Measurements from ENCODE around the gene PCDH18.
"Not testable (repeated sequence)": the region's sequence is repeated elsewhere in the genome, so short reads cannot be mapped to it uniquely, and the experiment has no call there.

PCDH18 gene, protein sequence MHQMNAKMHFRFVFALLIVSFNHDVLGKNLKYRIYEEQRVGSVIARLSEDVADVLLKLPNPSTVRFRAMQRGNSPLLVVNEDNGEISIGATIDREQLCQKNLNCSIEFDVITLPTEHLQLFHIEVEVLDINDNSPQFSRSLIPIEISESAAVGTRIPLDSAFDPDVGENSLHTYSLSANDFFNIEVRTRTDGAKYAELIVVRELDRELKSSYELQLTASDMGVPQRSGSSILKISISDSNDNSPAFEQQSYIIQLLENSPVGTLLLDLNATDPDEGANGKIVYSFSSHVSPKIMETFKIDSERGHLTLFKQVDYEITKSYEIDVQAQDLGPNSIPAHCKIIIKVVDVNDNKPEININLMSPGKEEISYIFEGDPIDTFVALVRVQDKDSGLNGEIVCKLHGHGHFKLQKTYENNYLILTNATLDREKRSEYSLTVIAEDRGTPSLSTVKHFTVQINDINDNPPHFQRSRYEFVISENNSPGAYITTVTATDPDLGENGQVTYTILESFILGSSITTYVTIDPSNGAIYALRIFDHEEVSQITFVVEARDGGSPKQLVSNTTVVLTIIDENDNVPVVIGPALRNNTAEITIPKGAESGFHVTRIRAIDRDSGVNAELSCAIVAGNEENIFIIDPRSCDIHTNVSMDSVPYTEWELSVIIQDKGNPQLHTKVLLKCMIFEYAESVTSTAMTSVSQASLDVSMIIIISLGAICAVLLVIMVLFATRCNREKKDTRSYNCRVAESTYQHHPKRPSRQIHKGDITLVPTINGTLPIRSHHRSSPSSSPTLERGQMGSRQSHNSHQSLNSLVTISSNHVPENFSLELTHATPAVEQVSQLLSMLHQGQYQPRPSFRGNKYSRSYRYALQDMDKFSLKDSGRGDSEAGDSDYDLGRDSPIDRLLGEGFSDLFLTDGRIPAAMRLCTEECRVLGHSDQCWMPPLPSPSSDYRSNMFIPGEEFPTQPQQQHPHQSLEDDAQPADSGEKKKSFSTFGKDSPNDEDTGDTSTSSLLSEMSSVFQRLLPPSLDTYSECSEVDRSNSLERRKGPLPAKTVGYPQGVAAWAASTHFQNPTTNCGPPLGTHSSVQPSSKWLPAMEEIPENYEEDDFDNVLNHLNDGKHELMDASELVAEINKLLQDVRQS

DNA sequence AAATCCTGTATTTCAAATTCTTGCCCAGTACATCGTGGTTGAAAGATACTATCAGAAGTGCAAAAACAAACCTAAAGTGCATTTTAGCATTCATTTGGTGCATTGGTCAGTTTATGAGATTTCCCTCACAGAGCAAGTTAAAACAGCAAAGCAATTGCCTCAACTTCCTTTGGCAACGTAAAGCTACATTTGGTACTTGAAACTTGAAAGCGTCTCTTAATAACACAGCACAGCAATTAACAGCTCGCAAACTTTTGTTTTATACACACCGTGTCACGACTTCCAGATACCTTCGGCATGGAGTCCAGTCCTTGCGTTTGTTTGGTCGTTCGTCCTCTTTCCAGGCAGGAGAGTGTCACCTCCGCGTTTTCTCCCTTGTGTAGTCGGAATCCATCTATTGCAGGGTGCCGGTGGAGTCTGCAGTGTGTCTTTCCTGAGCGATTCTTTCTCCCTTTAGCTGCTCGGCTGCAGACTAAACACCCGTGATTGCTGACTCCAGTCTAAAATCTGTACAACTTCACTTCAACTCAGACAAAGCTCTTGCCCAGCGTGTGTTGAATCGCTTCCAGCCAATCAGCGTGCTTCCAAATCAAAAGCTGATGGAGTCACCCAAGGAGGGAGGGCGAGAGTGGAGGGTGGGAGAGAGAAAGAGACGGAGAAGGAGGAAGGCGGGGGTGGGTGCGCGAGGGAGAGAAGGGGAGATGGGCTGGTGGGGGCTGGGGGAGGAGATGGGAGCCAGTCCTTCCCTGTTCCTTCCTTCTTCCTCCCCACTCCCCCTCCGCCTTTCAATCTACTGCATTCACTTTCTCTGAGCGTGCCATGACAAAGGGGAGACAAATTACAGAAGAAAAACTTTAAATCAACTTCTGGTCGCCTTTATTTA is at the start of gene PCDH18:
TSS of gene PCDH18 (minus strand) at position 509 of the 883 bp plus-strand sequence. CDS start at position 103, 406 bp downstream.
- peak; percentile 95 for DNase-seq (ENCODE audit: low spot score)

GRCh38 chr4:137576446-137576845 is 44.2 kb upstream of the PCDH18 start:
- DNase-seq (ENCODE audit: low spot score) = no peak

- no peak for DNase-seq (ENCODE audit: low spot score)
Observed at GRCh38 chr4:137572647-137573046, 40.4 kb upstream of the PCDH18 start.

DNA sequence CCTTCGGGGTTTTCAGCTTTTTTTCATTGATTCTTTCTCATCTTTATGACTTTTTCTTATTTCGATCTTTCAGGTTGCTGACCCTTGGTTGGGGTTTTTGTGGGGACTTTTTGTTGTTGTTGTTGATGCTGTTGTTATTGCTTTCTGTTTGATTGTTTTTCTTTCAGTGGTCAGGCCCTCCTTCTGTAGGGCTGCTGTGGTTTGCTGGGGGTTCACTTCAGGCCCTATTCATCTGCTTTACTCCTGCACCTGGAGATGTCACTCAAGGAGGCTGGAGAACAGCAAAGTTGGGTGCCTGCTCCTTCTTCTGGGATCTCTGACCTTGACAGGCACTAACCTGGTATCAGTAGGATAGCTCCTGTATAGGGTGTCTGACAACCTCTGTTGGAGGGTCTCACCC is 39.9 kb upstream of the PCDH18 start:
- DNase-seq (ENCODE audit: low spot score) = no peak

GRCh38 chr4:137559801-137560200 is 27.5 kb upstream of the PCDH18 start:
- no peak for DNase-seq (ENCODE audit: low spot score)

DNA sequence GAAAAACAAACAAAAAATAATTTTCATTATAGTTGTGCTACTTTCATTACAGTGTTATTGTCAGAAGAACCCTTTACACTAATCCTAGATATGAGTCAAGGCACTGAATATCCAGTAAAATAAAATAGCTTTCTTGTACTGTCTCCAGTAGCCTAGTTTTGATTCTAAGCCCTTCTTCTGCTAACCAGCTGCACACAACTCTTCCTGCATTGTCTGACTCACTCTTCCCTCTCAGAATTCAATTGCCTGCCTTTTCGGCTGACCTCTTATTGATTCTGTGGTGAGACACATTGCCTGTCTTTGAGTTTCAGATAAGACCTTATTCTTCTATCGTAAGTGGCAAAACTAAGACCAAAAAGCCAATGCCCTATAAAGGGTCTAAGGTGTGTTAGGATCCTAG is 26.7 kb upstream of the PCDH18 start:
- no peak for DNase-seq (ENCODE audit: low spot score)

GRCh38 chr4:137545461-137545861 is 13.2 kb upstream of the PCDH18 start:
- DNase-seq (ENCODE audit: low spot score) = no peak

DNA sequence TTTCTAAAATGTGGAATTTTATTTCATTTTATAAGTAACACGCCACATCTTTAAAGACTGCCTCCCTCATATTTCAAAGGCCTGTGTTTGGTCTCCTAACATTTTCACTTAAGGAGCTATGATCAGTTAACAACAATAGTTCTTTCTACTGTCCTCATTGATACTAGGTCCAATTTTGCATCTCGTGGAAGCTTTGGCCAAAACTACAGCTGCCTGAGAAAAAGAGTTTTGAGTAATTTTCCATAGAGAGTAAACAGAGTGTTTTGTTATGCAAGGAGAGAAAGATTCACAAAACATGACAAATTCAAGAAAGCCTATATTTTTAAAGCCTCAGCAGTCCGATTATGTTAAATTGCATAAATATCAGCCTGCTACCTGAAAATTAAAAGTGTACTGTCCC is 11.4 kb upstream of the PCDH18 start:
- DNase-seq (ENCODE audit: low spot score) = no peak

GRCh38 chr4:137543198-137543597 is 10.9 kb upstream of the PCDH18 start:
- DNase-seq (ENCODE audit: low spot score) = no peak

DNA sequence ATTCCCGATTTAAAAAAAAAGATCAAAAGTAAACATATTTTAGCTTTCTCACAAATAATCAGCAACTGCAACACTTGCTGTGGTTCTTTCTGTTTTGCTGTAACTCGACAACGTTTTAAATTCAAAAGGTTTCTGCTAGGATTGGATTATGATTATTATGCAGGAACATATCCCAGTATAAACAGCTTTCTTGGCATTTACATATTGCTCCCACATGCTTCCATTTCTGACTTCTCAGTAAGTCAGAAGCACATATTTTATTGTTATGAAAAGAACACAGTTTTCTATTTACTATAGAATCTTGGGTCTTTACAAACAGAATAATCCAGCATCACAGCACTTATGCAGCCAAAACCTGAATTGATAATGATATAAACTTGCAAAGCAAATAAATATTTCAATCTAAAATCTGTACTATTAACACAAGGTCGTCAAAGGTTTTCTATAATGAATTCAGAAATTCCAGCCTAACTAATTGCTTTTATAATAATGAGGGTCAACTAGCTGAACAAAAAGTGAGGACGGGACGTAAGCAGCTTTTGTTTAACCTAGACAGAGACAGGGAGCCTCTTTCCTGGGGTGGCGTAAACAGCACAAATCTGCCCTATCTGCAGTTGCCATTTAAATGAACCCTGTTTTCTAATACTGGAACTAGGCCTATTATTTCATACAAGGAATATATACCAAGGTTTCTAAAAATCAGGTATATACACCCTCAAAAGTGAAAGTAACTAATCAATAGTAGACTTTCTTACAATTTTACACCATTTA is 9.8 kb upstream of the PCDH18 start:
- no peak for DNase-seq (ENCODE audit: low spot score)

DNA sequence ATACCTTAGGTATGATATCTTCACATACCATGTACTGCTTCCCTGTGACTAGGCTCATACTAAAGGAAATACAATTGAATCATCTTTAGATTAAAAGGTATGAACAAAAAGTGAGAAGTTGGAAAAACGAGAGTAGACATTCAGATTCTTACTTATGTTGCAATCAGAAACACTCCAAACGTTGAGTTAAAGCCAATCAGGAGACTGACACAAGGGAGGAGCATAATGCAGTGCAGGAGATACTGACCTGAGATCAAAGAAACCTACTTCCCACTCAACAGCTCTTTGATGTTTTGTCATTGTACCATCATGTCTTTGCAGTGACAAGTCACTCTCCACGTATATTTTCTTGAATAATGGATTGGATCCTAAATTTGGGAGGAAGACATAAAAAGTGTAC is 8.9 kb upstream of the PCDH18 start:
- DNase-seq (ENCODE audit: low spot score) = no peak

GRCh38 chr4:137540356-137540755 is 8.1 kb upstream of the PCDH18 start:
- DNase-seq (ENCODE audit: low spot score) = no peak

GRCh38 chr4:137538526-137538925 is 6.2 kb upstream of the PCDH18 start:
- DNase-seq (ENCODE audit: low spot score) = no peak

- DNase-seq (ENCODE audit: low spot score) = not testable (repeated sequence)
Observed at GRCh38 chr4:137537807-137538206, 5.5 kb upstream of the PCDH18 start.

GRCh38 chr4:137536789-137537561 is 4.7 kb upstream of the PCDH18 start:
- no peak for DNase-seq (ENCODE audit: low spot score)

GRCh38 chr4:137535718-137536117 is 3.4 kb upstream of the PCDH18 start:
- no peak for DNase-seq (ENCODE audit: low spot score)

DNA sequence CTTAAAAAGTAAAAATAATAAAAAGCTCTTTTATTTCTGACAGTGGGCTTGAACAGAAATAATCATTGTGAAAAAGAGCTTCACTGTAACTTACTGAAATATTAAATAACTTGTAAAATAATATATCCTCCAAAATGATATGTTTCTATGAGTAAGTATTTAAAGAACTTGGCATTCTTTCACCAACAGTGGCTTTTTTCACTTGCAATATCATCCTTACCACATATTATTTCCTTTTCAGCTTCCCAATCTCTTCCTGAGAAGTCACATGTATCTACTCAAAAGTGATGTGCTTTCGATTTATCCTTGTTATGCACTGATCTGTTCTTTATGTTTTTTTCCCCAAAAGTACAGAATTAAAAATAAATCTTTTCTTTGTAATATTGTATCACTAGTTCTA is 2.2 kb upstream of the PCDH18 start:
- no peak for DNase-seq (ENCODE audit: low spot score)

GRCh38 chr4:137533855-137534254 is 1.6 kb upstream of the PCDH18 start:
- DNase-seq (ENCODE audit: low spot score) = no peak

GRCh38 chr4:137532869-137533236 is 559 bp upstream of the PCDH18 start:
- no peak for DNase-seq (ENCODE audit: low spot score)

Data from left forelimb (tissue), 1 donor.